ENCODE data around the gene IMMT. TPM values are rescaled to one million over a fixed set of nuclear protein-coding genes. Genes with fewer than 3 reads are reported as not detected.

Gene IMMT
- total and polyA plus RNA-seq, 2 donors (not counting 3 experiments of a cell fraction or from before 2014, with no cell fraction given) = 35.6 to 112 TPM

GRCh38 chr2:86175828-86176227 lies 19.4 kb downstream of the IMMT start:
- H3K9me3 ChIP-seq (replicated peaks; ENCODE audit: control insufficient read depth, insufficient read depth, low read length) = no peaks in the 10 kb centered on the region
- no peak overlapping the region for H3K4me2 ChIP-seq (ENCODE audit: insufficient read depth, low read length)
- POLR2A ChIA-PET = no interaction called here
- H3K27ac ChIP-seq (ENCODE audit: insufficient read depth, low read depth, low read length) = no peak overlapping the region
- FAIRE-seq (no peak), DNase-seq (ENCODE audit: low read depth, low spot score) (no peak)
- peaks cover 3% of the 10 kb centered on the region for H4K20me1 ChIP-seq (replicated peaks; ENCODE audit: control insufficient read depth, extremely low read depth, insufficient read depth, low read length)
- intact Hi-C loops (cut with micrococcal nuclease) = no loop called here
- CTCF ChIA-PET = interaction anchor here (1.1 kb wide), 1 partner anchor 15 kb away, joined by 3 read pairs; no protein-coding TSS in a partner anchor
- dilution Hi-C loops (cut with MboI; ENCODE audit: extremely low pct_ligation_motif_present, low sequenced_read_pairs) = no loop called here
- H3K9ac ChIP-seq (replicated peaks; ENCODE audit: extremely low read depth, insufficient read depth, low read length) = no peak overlapping the region
- peaks cover 27% of the 10 kb centered on the region for H3K79me2 ChIP-seq (ENCODE audit: control insufficient read depth, insufficient read depth, low read length)
- no peak overlapping the region for H3K4me3 ChIP-seq (replicated peaks in 1 of 3; ENCODE audit: insufficient read depth in 1 of 3, low read depth in 1 of 3, low read length in 3 of 3)
- H3K36me3 ChIP-seq (ENCODE audit: control insufficient read depth in 2 of 2, extremely low read depth in 1 of 2, insufficient read depth in 2 of 2, low read length in 2 of 2) = peaks cover 0 to 9% of the 10 kb centered on the region in 2 experiments
- no peaks in the 10 kb centered on the region for H3K4me1 ChIP-seq (ENCODE audit: control insufficient read depth, extremely low read depth, insufficient read depth, low read length)
- no peak overlapping the region for H2AFZ ChIP-seq (ENCODE audit: low read depth, low read length)
- H3K27me3 ChIP-seq (ENCODE audit: control insufficient read depth in 2 of 2, insufficient read depth in 2 of 2, low read length in 2 of 2) = no peaks in the 10 kb centered on the region
- H3K9me1 ChIP-seq (replicated peaks; ENCODE audit: control insufficient read depth, extremely low read depth, insufficient read depth, low read length) = no peaks in the 10 kb centered on the region
- no TSS peak for BruUV-seq (replicated peaks)
- TF ChIP-seq FOS (IDR thresholded peaks at IDR 0.05; ENCODE audit: borderline replicate concordance, insufficient read depth, low read length) (no peak), MAX (IDR thresholded peaks at IDR 0.05; ENCODE audit: insufficient read depth, insufficient read length) (no peak), POLR2AphosphoS5 (IDR thresholded peaks at IDR 0.05; ENCODE audit: insufficient read depth, low read depth, low read length) (no peak), EZH2 (IDR thresholded peaks at IDR 0.05; ENCODE audit: borderline replicate concordance, low read depth, low read length, severe bottlenecking) (no peak), MYC (IDR thresholded peaks at IDR 0.05; ENCODE audit: low read depth, low read length) (no peak), CTCF (IDR thresholded peaks at IDR 0.05; ENCODE audit: extremely low read depth in 1 of 2, insufficient read depth in 1 of 2, low read depth in 1 of 2, low read length in 2 of 2) (no peak)

Data from endothelial cell of umbilical vein (primary cell).